ENCODE results near the gene MRPS6.

- TF ChIP-seq CTCF (conservative IDR thresholded peaks at IDR 0.05) (peak; percentile 35; the same call in 1 of the 2 replicates), EZH2 (IDR thresholded peaks at IDR 0.05; ENCODE audit: low read depth) (no peak)
These were observed 18.2 kb downstream of the MRPS6 start for GRCh38 chr21:34091607-34092006.

Measured in PC-9 (cell line).